Activated CD8-positive, alpha-beta memory T cell treated with anti-CD3 and anti-CD28 coated beads, Interleukin-2, amount 50 U/mL, for 24 hours (primary cell): ENCODE data around the gene B3GALT5.

ENCODE experiments used
- DNase-seq: peaks from one replicate; pipeline ENCODE4 v3.0.0-alpha.2; 2020; ENCODE audit errors: extremely low read depth

The B3GALT5 gene

DNA sequence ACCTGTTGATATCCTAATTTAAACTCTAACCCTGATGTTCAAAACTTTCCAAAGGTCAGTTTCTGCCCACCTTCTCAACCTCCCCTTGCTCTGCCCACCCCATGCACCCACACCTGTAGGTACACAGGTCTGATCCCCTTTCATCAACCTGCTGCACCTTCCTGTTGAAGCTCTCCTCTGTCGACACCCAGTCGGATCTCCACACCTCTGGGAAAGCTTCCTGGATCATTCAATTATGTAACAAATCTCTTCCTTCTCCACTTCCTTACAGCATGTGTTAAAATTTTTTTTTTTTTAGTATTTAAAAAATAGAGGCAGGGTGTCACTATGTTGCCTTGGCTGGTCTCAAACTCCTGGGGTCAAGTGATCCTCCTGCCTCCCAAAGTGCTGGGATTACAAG is 87.6 kb downstream of the B3GALT5 start:
- no peak for DNase-seq

- DNase-seq = no peak
Observed at GRCh38 chr21:39703578-39703977, 90.8 kb downstream of the B3GALT5 start.

- no peak for DNase-seq
Observed at GRCh38 chr21:39705849-39706248, 93.1 kb downstream of the B3GALT5 start.

GRCh38 chr21:39707316-39707715 is 94.6 kb downstream of the B3GALT5 start:
- DNase-seq = no peak

- DNase-seq = no peak
Observed at GRCh38 chr21:39710866-39711265, 98.1 kb downstream of the B3GALT5 start.

DNA sequence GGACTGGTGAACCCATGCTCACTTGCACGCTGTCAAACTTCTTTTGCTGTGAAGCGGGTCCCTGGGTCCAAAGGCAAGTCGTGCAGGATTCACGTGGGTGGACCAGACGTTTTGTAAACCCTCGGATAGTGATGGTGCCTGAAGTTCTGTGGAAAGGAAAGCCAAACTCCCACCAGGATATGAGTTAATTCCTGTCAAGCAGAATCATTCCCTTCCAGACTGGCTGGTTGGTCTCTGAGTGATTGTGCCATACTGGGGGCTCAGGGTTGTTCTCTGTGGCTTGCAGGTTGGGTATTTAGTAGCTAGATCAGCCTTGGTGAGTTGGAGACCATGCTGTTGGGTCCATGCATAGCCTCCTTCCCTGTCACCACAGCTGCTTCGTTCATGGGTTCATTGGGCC is 99.5 kb downstream of the B3GALT5 start:
- no peak for DNase-seq

- DNase-seq = no peak
Observed at GRCh38 chr21:39712976-39713375, 100.2 kb downstream of the B3GALT5 start.

- DNase-seq = no peak
Observed at GRCh38 chr21:39713905-39714304, 101.2 kb downstream of the B3GALT5 start.

GRCh38 chr21:39714331-39714730 is 101.6 kb downstream of the B3GALT5 start:
- no peak for DNase-seq

GRCh38 chr21:39715804-39716397 is 103.2 kb downstream of the B3GALT5 start:
- DNase-seq = no peak

GRCh38 chr21:39720126-39720778 is 107.5 kb downstream of the B3GALT5 start:
- no peak for DNase-seq

DNA sequence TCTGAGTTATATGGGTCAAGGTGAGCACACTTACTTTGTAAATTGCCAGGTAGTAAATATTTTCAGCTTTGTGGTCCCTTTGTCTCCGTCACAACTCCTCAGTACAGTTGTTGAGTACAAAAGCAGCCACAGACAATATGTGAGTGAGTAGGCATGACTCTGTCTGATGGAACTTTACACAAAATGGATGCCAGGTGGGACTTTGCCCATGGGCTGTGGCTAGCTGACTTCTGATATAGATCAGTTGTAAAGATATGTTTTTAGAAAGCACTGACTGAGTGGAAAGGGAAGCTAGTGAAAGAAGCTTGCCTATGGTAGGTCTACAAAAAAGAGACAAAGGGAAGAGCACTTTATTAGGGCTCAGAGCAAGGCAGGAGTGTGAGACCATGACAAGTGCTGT is 109.1 kb downstream of the B3GALT5 start:
- no peak for DNase-seq
